Vagina (tissue), 2 donors: ENCODE data around the gene STRA6. TPM values are rescaled to one million over a fixed set of nuclear protein-coding genes. Genes with fewer than 3 reads are reported as not detected.

Experiments
- DNase-seq, 2 donors: peaks; one replicate each; pipeline ENCODE4 v3.0.0-alpha.2; 2017; ENCODE audit errors: extremely low spot score in 2 of 2
- H3K27ac ChIP-seq: fragments of 200-600 bp; sonication (generic); one replicate; pipeline ENCODE4 v1.5.1; 2019
- H3K27me3 ChIP-seq: fragments of 200-600 bp; sonication (generic); one replicate; pipeline ENCODE4 v1.5.1; 2019
- H3K36me3 ChIP-seq, 2 donors: fragments of 200-600 bp; sonication (generic); one replicate each; pipeline ENCODE4 v1.5.1; 2017 to 2019
- H3K4me1 ChIP-seq: fragments of 200-600 bp; sonication (generic); one replicate; pipeline ENCODE4 v1.5.1; 2019
- H3K4me3 ChIP-seq, 2 donors: fragments of 200-600 bp; sonication (generic); 1 replicate in 1 of 2; 2 replicates in 1 of 2; pipeline ENCODE4 v1.5.1; 2016 to 2019
- H3K9me3 ChIP-seq: fragments of 200-600 bp; sonication (generic); one replicate; pipeline ENCODE4 v1.5.1; 2019
- CTCF ChIP-seq, 3 experiments: fragments of 450-650 bp in 2 of 3; fragments of 200-600 bp in 1 of 3; sonication (generic) in 1 of 3; IDR thresholded peaks; one replicate each; pipeline ENCODE4 v1.5.1; 2017 to 2019; ENCODE audit warnings: antibody characterized with exemption in 3 of 3, mild to moderate bottlenecking in 2 of 3, moderate library complexity in 2 of 3
- POLR2A ChIP-seq, 2 donors: fragments of 450-650 bp; IDR thresholded peaks; one replicate each; pipeline ENCODE4 v1.6.1; 2017; ENCODE audit warnings: antibody characterized with exemption in 2 of 2, mild to moderate bottlenecking in 2 of 2, moderate library complexity in 2 of 2
- POLR2AphosphoS5 ChIP-seq, 2 donors: sonication (generic); formaldehyde crosslinking; IDR thresholded peaks; one replicate each; pipeline ENCODE4 v1.9.0; 2017; ENCODE audit warnings: antibody characterized with exemption in 2 of 2, mild to moderate bottlenecking in 2 of 2, low read depth in 1 of 2; ENCODE audit not compliant: insufficient read depth in 1 of 2
- intact Hi-C: fragments of 100-400 bp; cut with DNase I; formaldehyde crosslinking; loops from one replicate; pipeline ENCODE4 v1.15.1; 2023
- total RNA-seq: library from RNA; depleted of rRNA; stranded (reverse); fragments of >200 nt; gene quantifications from one replicate; pipeline ENCODE4 v1.2.3, GENCODE V29; 2016

The STRA6 gene
- total RNA-seq, 1 donor from 2014 or later: 0.98 TPM

GRCh38 chr15:74180881-74181602, 21.5 kb downstream of the STRA6 start:
- Histone ChIP-seq H3K27ac (peak overlapping the region; percentile 89), H3K4me3 (no peak overlapping the region), H3K4me1 (peaks cover 49% of the 10 kb centered on the region), H3K9me3 (no peaks in the 10 kb centered on the region), H3K27me3 (no peaks in the 10 kb centered on the region), H3K36me3 (no peaks in the 10 kb centered on the region)
- intact Hi-C loops: no loop called here
- no peak for DNase-seq
- TF ChIP-seq POLR2A (IDR thresholded peaks at IDR 0.05): no peak
- no peak for TF ChIP-seq POLR2AphosphoS5 (IDR thresholded peaks at IDR 0.05; ENCODE audit: insufficient read depth in 1 of 2, low read depth in 1 of 2)

GRCh38 chr15:74179983-74180880, 22.4 kb downstream of the STRA6 start:
- peak overlapping the region in 1 of 2 donors; percentile 4 for H3K4me3 ChIP-seq
- H3K9me3 ChIP-seq: no peaks in the 10 kb centered on the region
- peaks cover 57% of the 10 kb centered on the region for H3K4me1 ChIP-seq
- no peaks in the 10 kb centered on the region for H3K27me3 ChIP-seq
- TF ChIP-seq POLR2AphosphoS5 (IDR thresholded peaks at IDR 0.05; ENCODE audit: insufficient read depth in 1 of 2, low read depth in 1 of 2) (no peak), POLR2A (IDR thresholded peaks at IDR 0.05) (no peak), CTCF (IDR thresholded peaks at IDR 0.05) (no peak)
- no peaks in the 10 kb centered on the region for H3K36me3 ChIP-seq
- no peak for DNase-seq
- intact Hi-C loops: no loop called here
- peak overlapping the region; percentile 89 for H3K27ac ChIP-seq

GRCh38 chr15:74179101-74179841, 23.3 kb downstream of the STRA6 start:
- peak overlapping the region in 1 of 2 donors; percentile 4 for H3K4me3 ChIP-seq
- H3K36me3 ChIP-seq: no peaks in the 10 kb centered on the region
- DNase-seq: peak in 1 of 2 donors; percentile 95
- TF ChIP-seq POLR2AphosphoS5 (IDR thresholded peaks at IDR 0.05; ENCODE audit: insufficient read depth in 1 of 2, low read depth in 1 of 2) (peak; percentile 79 to 93), POLR2A (IDR thresholded peaks at IDR 0.05) (no peak), CTCF (IDR thresholded peaks at IDR 0.05) (no peak)
- H3K27me3 ChIP-seq: no peaks in the 10 kb centered on the region
- no peaks in the 10 kb centered on the region for H3K9me3 ChIP-seq
- peak overlapping the region; percentile 89 for H3K27ac ChIP-seq
- intact Hi-C loops: no loop called here
- H3K4me1 ChIP-seq: peaks cover 65% of the 10 kb centered on the region

- no peaks in the 10 kb centered on the region for H3K36me3 ChIP-seq
- H3K27me3 ChIP-seq: no peaks in the 10 kb centered on the region
- no peak overlapping the region for H3K4me3 ChIP-seq
- H3K9me3 ChIP-seq: no peaks in the 10 kb centered on the region
- TF ChIP-seq POLR2AphosphoS5 (IDR thresholded peaks at IDR 0.05; ENCODE audit: insufficient read depth in 1 of 2, low read depth in 1 of 2): no peak
- TF ChIP-seq CTCF (IDR thresholded peaks at IDR 0.05): no peak
- no peak for TF ChIP-seq POLR2A (IDR thresholded peaks at IDR 0.05)
- no peak for DNase-seq
- H3K4me1 ChIP-seq: peaks cover 68% of the 10 kb centered on the region
- peak overlapping the region; percentile 89 for H3K27ac ChIP-seq
- intact Hi-C loops: no loop called here
Observed at GRCh38 chr15:74178326-74179100, 24.1 kb downstream of the STRA6 start.
